Fibroblast of upper back skin (primary cell): ENCODE measurements around the gene IL10.
"Not testable (repeated sequence)": the region's sequence is repeated elsewhere in the genome, so short reads cannot be mapped to it uniquely, and the experiment has no call there.

Source experiments
- DNase-seq: peaks from one replicate; pipeline ENCODE4 v3.0.0-alpha.2; 2013

IL10 gene

GRCh38 chr1:206792939-206793607, 20.8 kb upstream of the IL10 start:
- peak; percentile 47 for DNase-seq

DNA sequence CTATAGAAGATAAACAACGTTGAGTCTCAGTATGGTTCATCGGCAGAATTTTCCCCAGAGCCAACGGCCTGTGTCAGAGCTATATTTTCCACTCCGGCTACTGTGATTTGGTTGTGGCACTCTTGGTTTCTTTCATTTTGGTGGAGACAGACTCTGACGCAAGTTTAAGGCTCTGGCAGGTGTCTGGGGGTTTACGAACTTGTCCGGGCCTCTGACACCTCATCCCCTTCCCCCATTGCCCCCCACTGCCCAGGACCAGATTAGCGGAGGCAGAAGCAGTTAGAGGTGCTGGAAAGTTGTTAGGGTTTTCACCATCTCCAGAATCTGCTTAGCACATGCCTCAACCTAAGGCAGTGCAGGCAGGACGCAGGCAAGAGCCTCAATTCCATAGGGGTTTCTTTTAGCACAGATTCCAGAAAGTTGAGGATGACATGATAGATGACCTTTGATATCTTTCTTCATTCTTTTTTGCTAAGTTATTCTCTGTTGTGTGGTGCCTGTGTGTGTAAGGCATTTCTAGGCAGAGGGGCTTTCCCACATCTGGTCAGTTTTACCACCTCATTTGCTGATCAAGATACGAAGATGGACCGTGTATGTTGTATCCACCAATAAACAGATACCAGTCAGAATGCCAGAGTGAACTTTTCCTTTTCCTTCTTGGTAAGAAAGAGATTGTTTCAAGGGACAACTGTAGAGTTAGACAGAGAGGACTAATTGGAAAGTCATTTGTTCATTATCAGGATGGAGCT, 18.4 kb upstream of the IL10 start:
- DNase-seq = no peak

GRCh38 chr1:206788487-206789050, 16.3 kb upstream of the IL10 start:
- peak; percentile 24 for DNase-seq

- no peak for DNase-seq
These were observed 15.6 kb upstream of the IL10 start for GRCh38 chr1:206787891-206788290.

DNA sequence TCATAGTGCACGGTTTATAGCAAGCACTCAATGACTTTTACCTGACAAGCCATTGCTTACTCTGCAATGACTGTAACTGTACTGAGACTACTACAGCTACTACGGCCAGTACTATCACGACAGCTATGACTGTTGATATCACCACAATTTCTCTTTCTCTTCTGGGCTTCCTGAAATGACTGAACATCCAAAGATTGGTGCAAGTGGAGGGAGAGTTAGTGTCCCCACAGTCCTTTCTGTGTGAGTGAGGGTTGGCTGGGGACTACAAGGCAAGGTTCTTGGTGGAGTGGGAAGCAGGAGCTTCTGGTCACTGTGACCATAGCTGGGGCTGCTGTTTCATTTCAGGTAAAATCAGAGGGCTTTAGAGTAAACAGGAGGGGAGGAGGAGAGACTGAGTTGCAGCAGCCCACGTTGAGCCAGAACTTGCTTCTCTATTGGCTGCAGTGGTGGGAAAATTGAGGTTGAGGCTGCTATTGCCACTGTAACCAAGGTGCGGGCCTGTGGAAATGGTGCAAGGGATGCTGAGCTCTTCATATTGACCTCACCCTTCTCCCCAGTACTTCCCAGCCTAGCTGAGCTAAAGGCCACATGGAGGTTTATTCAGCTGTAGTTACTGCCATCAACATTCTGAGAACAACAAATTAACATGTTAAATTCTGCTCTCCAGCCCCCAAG, 14.1 kb upstream of the IL10 start:
- no peak for DNase-seq

GRCh38 chr1:206785182-206785765, 13.0 kb upstream of the IL10 start:
- no peak for DNase-seq

DNA sequence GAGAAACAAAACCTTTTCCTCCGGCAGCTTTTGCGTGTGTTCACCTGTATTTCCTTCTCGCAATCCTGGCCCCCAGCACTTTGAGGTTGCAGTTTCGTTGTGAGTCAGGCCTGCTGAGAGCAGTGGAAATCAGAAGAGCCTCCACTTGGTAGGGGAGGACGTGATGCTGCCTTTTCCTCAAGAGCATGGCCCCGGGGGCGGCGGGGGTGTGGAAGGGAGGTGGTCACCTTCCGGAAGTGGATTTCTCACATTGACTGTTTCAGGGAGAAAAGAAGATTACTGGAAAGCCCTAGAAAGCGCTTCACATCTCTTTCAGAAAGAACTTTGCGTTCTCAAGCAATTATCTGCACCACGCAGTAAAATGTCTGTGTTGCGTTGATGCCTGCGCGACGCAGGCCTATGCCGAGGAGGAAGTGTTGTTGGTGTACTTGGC, 12.2 kb upstream of the IL10 start:
- no peak for DNase-seq

DNA sequence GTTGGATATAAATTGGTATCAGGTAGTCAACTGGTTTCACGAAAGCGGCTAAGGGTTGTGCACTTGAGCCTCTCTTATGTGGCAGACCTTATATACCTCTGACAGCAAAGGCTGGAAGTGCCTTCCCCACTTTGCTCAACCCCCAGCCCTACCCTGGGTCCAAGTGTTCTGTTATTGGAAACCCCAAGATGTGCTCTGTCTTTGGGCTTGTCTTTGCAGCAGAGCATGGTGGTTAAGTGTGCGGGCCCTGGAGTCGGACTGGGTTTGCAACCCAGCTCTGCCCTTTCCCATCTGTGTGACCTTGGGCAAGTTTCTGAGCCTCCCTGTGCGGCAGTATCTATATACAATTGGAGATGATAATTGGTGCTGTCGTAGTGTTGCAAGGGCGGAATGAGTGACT, 11.2 kb upstream of the IL10 start:
- no peak for DNase-seq

- no peak for DNase-seq
These were observed 10.2 kb upstream of the IL10 start for GRCh38 chr1:206782448-206782847.

DNA sequence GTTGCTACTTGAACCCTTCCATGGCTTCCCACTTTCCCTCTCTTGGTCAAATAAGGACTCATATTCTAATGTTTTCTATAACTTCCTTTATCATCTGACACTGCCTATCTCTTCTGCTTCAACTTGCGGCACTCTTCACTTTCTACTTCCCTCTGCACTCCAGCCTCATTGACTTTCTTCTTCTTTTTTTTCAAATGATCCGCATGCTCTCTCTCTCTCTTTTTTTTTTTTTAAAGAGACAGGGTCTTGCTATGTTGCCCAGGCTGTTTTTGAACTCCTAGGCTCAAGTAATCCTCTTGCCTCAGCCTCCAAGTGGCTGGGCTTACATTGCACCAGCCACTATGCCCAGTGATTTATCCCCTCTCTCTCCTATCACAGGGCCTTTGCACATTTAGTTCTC, 7.3 kb upstream of the IL10 start:
- no peak for DNase-seq

DNA sequence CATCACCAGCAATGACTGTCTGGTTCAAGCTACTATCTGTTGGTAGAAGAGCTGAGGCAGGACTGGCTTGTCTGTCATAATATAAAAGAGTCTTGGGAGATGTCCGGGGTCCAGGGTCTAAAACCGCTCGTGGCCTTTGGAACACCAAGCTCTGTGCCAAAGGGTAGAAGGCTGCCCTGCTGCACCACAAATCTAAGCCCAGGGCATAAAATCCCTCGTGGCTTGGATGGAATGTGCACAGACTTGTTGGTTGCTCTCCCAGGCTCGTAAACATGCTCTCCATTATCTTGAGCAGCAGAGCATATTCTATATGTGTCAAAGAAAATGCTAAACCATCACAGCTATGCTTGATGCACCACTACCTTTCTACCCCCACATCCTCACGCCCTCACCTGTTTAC, 6.6 kb upstream of the IL10 start:
- DNase-seq = not testable (repeated sequence)

DNA sequence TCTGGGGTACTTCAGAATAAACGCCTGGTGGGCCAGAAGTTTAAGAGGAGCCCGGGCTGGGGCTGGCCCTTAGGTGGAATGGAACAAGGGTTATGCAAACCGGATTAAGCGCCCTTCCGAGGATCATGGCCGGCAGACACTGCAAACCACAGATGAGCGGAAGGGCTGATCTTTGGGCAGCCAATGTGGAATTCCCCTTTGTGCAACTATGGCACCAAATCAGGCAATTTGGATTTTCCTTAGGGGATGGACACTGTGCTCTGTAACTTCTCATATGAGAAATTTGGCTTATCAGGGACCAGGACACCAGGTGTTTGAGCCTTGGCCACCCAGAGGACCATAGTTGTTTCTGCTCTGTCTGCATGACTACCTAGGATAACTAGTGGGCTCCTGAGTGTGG, 5.7 kb upstream of the IL10 start:
- no peak for DNase-seq

DNA sequence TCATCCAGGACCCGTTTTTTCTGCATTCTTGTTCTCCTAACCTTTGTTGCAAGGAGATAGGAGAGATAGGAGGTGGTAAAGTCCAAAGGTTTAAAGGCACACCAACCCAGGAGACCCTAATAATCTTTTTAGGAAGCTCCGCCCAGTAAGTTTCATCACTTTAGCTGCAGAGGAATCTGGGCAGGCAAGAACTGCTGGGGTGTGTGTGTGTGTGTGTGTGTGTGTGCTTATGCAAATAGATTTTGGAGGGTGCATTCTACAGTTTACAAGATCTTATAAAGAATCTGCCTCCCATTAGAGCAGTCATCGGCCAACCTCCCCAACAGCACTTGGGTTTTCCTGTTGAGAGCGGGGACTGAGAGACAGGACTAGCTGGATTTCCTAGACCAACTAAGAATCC, 3.9 kb upstream of the IL10 start:
- DNase-seq = no peak

- no peak for DNase-seq
These were observed 1.8 kb upstream of the IL10 start for GRCh38 chr1:206774093-206774492.

- no peak for DNase-seq
These were observed 979 bp downstream of the IL10 start for GRCh38 chr1:206771338-206771692.

- peak; percentile 48 for DNase-seq
These were observed 1.6 kb downstream of the IL10 start, which contains the start of gene IL19 for GRCh38 chr1:206770531-206771337. IL19 (plus strand) TSS chr1:206770773; CDS start chr1:206836663, 65,890 bp downstream.

GRCh38 chr1:206769304-206769731, 3.0 kb downstream of the IL10 start:
- DNase-seq = no peak

DNA sequence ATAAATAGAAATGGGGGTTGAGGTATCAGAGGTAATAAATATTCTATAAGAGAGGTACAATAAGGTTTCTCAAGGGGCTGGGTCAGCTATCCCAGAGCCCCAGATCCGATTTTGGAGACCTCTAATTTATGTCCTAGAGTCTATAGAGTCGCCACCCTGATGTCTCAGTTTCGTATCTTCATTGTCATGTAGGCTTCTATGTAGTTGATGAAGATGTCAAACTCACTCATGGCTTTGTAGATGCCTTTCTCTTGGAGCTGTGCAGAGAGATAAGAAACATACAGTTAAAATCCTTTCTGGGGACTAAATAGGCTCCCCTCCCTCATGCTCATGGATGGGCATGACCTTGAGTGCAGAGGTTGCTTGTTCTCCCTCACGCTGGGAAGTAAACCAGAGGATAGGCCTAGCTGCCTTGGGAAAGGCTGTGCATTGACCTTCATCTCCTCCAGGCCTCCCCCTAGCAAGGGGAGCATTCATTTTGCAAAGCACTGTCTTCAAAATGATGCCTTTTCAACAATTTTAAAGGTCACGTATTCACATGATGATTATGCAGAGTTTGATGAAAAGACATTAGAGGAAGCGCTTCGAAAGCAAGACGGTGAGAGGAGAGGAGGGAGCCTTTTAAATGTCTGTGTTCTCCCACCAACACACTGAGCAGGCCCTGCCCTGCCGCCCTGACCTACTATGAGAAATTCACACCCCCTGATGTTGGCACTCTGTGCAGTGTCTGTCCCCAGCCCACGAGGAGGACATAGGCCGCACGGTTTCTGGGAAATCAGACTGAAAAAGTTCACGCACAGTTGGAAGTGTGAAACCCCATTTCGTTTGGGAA, 3.6 kb downstream of the IL10 start:
- DNase-seq = no peak

DNA sequence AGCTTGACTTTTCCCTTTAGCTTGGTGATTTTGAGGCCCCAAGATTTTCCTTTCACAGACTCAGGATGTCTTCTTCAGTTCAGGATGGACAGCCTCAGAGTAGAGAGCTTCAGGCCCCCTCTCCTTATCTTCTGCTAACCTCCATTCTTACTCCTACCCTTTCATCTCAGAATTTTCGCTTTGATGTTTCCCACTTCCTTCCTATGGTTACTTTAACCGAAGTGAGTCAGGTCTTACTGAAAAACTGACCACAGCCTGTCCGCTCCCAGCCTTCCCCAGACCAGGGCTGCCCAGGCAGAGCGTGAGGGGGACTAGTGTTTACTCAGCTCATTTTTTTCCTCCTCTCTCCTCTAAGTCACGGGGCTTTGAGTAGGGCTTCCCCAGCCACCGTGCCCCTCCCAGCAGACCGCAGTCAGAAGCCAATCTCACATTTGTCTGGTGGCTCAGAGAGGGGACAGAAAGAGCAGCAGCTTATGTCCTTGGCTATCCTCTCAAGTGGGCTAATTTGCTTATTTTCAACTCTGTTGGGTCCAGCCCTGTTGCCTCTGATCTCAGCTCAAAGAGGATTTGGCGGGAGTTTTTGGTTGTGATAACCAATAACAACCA, 5.9 kb downstream of the IL10 start:
- peak; percentile 72 for DNase-seq

DNA sequence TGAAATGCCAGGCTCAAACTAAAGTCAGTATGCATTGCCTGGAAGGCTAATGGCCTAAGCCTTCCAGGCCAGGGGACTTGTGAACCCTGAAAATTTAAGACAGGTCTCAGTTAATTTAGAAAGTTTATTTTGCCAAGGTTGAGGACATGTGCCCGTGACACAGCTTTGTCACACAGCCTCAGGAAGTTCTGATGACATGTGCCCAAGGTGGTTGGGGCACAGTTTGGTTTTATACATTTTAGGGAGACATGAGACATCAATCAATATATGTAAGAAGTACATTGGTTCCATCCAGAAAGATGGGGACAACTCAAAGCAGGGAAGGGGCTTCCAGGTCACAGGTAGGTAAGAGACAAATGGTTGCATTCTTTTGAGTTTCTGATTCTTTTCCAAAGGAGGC, 6.5 kb downstream of the IL10 start:
- not testable (repeated sequence) for DNase-seq
